ENCODE measurements around the gene IL1RL2.

Gene IL1RL2

DNA sequence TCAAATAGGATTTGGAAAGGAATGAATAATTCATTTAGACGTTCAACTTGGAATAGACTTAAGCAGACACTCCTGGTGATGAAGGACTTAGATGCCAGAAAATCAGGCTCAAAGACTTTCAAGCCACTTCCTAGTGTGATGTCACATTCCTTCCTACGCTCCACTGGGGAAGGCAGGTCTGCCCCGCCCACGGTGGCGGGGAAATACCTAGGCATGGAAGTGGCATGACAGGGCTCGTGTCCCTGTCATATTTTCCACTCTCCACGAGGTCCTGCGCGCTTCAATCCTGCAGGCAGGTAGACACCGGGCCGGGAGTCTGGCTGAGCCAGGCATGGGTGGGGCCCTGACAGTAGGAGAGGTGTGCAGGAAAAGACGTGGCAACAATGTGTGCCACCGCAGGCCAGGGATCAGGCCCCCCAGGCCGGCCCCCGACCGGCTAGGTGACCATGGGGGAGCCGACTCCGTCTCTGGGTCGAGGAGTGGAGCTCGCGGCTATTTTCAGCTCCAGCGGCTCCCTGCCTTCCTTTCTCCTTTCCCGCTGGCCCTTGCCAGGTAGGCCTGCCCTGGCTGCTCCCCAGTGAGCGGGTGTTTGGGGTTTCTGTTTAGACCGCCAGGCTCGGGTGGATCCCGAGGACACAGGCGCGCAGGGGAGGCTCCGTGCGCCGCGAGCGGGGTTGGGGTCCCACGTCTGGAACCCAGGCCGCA, at the start of gene IL1RL2:
IL1RL2 (plus strand) TSS at position 233 of the 705 bp plus-strand sequence. CDS start 845 bp downstream, outside the sequence.
- H3K4me3 Mint-ChIP-seq = peak within 1 kb of the TSS; percentile 66
- no peak for ATAC-seq (ENCODE audit: low read depth)
- peaks cover 14% of the 10 kb centered on the region for H3K27me3 Mint-ChIP-seq

DNA sequence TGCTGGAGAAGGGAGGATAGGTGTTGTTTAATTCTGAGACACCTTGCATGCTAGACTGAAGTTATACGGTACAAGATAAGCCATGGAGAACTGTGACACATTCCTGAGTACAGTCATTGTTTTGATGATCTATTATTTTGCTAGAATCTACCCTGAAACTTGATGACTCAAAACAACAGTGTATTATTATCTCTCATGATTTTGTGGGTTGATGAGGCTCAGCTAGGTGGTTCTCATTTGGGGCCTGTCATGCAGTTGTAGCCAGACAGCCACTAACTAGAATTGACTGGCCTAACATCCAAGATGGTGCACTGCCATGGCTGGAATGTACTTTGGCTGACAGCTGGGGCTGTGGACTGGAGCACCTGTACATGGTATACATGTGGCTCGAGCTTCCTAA, 49.7 kb upstream of the IL1RL2 start:
- Mint-ChIP-seq H3K9me3 (no peaks in the 10 kb centered on the region), H3K4me3 (no peak overlapping the region), H3K4me1 (peaks cover 2% of the 10 kb centered on the region), H3K36me3 (no peaks in the 10 kb centered on the region), H3K27me3 (peaks cover 7% of the 10 kb centered on the region), H3K27ac (no peak overlapping the region)
- ATAC-seq (ENCODE audit: low read depth) = no peak
- DNase-seq (ENCODE audit: low spot score in 2 of 2) = no peak

More for the DNA sequence above, at the start of gene IL1RL2:
- Mint-ChIP-seq H3K27ac (no peak within 1 kb of the TSS), H3K4me1 (no peaks in the 10 kb centered on the region), H3K9me3 (no peaks in the 10 kb centered on the region), H3K36me3 (no peaks in the 10 kb centered on the region)
- DNase-seq (ENCODE audit: low spot score in 2 of 2) = no peak

DNA sequence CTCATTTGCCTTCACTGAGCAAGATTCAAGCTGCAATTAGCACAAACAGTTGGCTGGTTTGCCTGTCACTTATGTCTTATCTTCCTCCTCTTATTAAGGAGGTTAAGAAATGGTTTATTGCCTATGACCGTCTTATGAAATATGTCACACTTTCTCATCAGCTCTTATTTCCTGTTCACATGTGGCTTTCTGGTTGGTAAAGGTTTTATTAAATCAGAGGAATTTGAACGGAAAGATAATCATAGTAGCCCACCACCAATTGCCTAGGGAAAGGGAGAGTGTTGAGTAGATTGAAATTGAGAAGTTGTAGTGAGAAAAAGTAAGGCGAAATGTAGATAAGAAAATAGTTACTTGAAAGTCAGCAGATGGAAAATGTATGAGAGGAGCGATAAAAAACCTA, 48.5 kb upstream of the IL1RL2 start:
- Mint-ChIP-seq H3K27me3 (peaks cover 13% of the 10 kb centered on the region), H3K4me3 (no peak overlapping the region), H3K36me3 (no peaks in the 10 kb centered on the region), H3K27ac (no peak overlapping the region), H3K4me1 (peaks cover 5% of the 10 kb centered on the region), H3K9me3 (no peaks in the 10 kb centered on the region)
- no peak for DNase-seq (ENCODE audit: low spot score in 2 of 2)
- no peak for ATAC-seq (ENCODE audit: low read depth)

DNA sequence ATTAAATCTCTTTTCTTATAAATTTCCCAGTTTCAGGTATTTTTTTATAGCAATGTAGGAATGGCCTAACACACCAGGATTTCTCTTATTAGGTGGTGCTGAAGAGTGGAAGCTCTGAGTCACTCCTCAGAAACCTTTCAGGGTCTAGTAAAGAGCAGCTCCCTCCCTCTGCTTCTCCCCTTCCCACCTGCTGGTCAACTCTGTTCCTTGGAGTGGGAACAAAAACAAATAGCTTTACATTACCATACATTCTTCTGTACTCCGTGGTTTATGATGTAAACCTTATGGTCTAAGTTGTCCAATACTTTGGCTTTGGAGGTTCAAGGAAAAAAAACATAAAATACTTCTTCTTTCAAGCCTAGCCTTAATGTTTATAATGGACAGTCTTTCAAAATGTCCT, 47.0 kb upstream of the IL1RL2 start:
- H3K4me1 Mint-ChIP-seq = peaks cover 5% of the 10 kb centered on the region
- no peak for ATAC-seq (ENCODE audit: low read depth)
- no peaks in the 10 kb centered on the region for H3K9me3 Mint-ChIP-seq
- H3K27ac Mint-ChIP-seq = no peak overlapping the region
- H3K27me3 Mint-ChIP-seq = peaks cover 13% of the 10 kb centered on the region
- H3K36me3 Mint-ChIP-seq = peaks cover 1% of the 10 kb centered on the region
- no peak for DNase-seq (ENCODE audit: low spot score in 2 of 2)
- H3K4me3 Mint-ChIP-seq = no peak overlapping the region

DNA sequence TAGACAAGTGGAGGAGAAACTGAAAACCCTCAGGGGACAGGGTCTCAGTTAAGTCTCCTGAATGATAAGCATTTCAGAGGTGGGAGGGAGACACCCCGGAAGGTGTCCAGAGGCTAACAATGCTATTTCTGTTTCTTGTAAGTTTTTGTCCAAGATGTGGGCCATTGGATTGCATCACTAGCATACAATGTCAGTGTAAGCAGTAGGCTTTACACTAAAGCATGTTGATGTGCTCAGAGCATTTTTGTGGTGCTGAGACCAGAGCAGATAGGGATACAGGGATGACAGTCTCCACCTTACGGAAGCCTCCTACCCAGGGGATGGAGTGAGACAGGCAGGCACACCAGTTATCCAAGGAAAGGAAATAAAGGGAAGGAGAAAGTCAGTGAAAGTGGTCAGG, 46.4 kb upstream of the IL1RL2 start:
- DNase-seq (ENCODE audit: low spot score in 2 of 2) = no peak
- Mint-ChIP-seq H3K9me3 (peaks cover 2% of the 10 kb centered on the region), H3K27me3 (peaks cover 13% of the 10 kb centered on the region), H3K4me3 (no peak overlapping the region), H3K4me1 (peaks cover 5% of the 10 kb centered on the region), H3K36me3 (peaks cover 3% of the 10 kb centered on the region), H3K27ac (no peak overlapping the region)
- no peak for ATAC-seq (ENCODE audit: low read depth)

DNA sequence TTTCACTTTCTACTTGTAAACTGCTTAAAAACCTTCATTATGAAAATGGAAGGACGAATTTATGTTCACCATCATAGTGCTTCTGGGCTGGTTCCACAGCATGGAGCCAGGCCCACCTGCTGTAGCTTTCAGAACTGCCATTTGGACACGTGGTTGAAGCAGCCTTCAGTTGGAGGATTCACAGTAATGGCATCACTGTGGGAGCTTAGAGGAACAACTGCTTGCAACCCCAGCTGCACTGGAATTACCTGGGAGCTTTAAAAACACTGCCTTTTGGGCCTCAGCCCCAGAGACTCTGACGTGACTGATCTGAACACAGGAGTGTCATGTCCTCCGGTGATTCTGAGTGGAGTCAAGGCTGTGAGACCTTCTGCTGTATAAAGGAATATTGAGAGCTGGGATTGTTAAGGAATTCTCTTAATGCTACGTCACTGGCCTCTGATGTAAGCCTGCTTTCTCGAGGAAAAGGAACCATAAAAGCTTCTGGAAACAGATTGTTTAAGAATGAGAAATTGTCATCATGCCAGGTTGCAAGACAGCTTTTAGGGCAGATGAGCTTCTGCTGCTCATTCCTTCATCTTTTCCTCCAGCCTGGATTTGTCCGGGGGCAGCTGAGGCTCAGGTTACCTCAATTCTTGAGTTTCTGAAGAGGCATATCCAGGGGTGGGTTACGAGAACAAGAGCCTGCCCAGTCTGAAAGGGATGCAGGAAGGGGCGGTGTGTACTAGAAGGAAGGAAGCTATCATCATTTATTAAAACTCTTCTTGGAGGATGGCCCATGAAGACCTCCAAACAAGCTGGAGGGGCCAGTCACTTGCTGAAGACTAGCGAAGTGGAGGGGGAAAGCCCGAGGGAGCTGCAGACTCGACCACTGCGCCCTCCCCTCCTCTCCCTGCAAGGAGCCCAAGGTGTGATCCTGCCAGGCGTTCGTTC, 45.5 kb upstream of the IL1RL2 start:
- peaks cover 13% of the 10 kb centered on the region for H3K27me3 Mint-ChIP-seq
- no peak overlapping the region for H3K4me3 Mint-ChIP-seq
- ATAC-seq (ENCODE audit: low read depth) (no peak), DNase-seq (ENCODE audit: low spot score in 2 of 2) (no peak)
- H3K36me3 Mint-ChIP-seq = peaks cover 4% of the 10 kb centered on the region
- H3K27ac Mint-ChIP-seq = no peak overlapping the region
- H3K9me3 Mint-ChIP-seq = peaks cover 6% of the 10 kb centered on the region
- H3K4me1 Mint-ChIP-seq = peaks cover 5% of the 10 kb centered on the region

DNA sequence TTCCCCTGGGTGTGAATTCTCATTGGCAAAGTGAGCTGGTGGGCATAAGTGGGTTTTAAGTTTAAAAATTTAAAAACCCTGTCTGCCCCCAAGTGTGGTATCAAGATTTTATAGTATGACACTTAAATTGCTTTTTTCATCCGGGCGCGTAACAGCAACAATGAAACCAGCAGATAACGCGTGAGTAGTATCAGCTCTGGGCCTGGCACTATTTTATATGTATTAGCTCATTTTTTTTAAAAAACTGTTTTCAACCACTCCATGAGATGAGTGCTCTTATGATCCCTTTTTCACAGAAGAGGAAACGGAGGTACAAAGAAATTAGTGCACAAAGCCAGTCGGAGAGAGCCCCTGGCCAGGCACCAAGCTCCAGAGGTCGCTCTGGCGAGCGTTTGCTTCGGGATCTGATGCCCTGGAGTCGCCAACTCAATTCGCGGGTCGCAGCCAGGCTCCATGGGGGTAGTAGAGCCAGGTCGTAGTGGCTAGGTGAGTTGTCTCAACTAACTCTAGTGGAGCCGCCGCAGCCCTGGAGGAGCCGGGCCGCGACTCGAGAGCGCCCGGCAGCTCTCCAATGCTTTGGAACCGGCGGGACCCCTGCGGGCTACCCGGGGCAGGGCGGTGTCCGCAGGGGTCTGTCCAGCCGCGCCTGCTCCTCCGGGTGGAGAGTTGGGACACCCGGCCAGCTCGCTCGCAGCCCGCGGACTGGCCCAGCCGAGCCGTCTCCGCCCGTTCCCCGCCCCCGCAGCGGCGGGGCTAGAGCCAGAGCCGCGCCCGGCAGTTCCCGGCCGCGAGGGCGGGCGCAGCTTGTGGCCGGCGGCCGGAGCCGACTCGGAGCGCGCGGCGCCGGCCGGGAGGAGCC, 44.6 kb upstream of the IL1RL2 start, which contains the start of gene IL1R1:
IL1R1 (plus strand) TSS at position 777 of the 859 bp plus-strand sequence. CDS start 14,979 bp downstream, outside the sequence.
- Mint-ChIP-seq H3K4me3 (no peak within 1 kb of the TSS), H3K4me1 (peaks cover 5% of the 10 kb centered on the region), H3K9me3 (peaks cover 10% of the 10 kb centered on the region), H3K27me3 (peaks cover 13% of the 10 kb centered on the region), H3K27ac (no peak within 1 kb of the TSS), H3K36me3 (peaks cover 4% of the 10 kb centered on the region)
- DNase-seq (ENCODE audit: low spot score in 2 of 2) = no peak
- ATAC-seq (ENCODE audit: low read depth) = no peak

DNA sequence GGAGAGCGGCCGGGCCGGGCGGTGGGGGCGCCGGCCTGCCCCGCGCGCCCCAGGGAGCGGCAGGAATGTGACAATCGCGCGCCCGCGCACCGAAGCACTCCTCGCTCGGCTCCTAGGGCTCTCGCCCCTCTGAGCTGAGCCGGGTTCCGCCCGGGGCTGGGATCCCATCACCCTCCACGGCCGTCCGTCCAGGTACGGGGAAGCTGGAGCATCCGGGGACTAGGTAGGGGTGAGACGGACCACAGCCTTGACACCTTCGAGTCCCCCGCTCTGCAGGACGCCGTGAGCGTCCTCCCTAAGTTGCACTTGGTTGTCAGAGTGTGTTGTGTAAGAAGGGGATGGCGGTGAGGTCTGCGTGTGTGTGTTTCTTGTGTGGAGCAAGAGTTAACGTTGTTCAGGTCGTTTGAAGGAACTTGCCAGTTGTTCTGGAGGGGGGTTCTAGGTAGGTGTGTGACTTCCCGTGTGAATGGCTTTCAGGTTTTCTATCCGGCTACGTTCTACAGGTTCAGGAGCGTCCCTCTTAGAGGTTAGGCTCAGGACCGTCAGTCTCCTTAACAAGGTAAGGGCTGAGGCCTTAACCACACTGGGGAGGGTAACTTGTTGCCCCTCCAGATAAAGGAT, 43.9 kb upstream of the IL1RL2 start:
- Mint-ChIP-seq H3K4me1 (peaks cover 5% of the 10 kb centered on the region), H3K36me3 (peaks cover 6% of the 10 kb centered on the region), H3K27ac (no peak overlapping the region), H3K9me3 (peaks cover 17% of the 10 kb centered on the region), H3K27me3 (peaks cover 13% of the 10 kb centered on the region), H3K4me3 (no peak overlapping the region)
- DNase-seq (ENCODE audit: low spot score in 2 of 2) (no peak), ATAC-seq (ENCODE audit: low read depth) (no peak)

DNA sequence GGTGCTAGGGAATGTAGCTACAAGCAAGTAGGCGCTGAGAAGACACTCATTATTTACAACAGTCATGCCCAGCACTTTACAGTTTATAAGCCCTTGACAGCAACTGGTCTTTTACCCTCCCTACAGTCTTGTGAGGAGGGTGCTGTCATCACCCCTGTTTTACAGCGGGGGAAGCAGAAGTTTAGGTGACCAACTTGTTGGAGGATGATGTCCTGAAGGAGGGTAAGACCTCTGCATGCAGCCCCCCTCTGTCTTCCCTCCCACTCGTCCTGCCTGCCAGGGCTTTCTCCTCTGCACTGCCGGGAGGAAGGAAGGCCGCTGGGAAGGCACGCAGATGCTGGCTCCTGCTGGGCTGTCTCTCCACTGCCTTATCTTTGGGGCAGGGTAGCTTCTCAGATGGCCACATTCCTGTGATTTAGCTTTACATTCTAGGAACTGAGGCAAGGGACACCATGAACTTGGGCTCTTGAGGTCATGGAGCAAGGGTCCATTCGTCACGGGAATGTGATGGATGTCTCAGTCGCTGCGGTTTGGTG, 43.3 kb upstream of the IL1RL2 start:
- Mint-ChIP-seq H3K9me3 (peaks cover 17% of the 10 kb centered on the region), H3K4me3 (no peak overlapping the region), H3K4me1 (peaks cover 3% of the 10 kb centered on the region), H3K36me3 (peaks cover 6% of the 10 kb centered on the region), H3K27me3 (peaks cover 11% of the 10 kb centered on the region), H3K27ac (no peak overlapping the region)
- DNase-seq (ENCODE audit: low spot score in 2 of 2) = no peak
- no peak for ATAC-seq (ENCODE audit: low read depth)

DNA sequence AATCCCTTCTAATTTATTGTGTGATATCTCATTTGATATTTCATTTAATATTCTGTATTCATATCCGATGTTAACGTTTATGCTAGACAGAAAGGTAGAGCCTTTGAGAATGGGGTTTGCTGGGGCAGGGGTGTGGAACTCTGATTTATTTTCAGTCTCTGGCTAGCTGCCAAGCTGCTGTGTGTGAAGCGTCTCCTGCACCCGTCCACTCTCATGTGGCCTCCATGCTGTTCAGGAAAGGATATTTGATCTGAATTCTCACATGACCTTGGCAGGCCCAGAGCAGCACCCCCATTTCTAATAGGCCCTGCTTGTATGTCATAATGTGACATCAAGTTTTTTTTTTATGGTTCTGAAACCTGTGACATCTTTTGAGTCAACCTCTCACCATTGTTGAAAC, 42.7 kb upstream of the IL1RL2 start:
- ATAC-seq (ENCODE audit: low read depth) (no peak), DNase-seq (ENCODE audit: low spot score in 2 of 2) (no peak)
- H3K4me1 Mint-ChIP-seq = peaks cover 3% of the 10 kb centered on the region
- H3K36me3 Mint-ChIP-seq = peaks cover 6% of the 10 kb centered on the region
- no peak overlapping the region for H3K27ac Mint-ChIP-seq
- H3K27me3 Mint-ChIP-seq = peaks cover 11% of the 10 kb centered on the region
- peaks cover 21% of the 10 kb centered on the region for H3K9me3 Mint-ChIP-seq
- H3K4me3 Mint-ChIP-seq = no peak overlapping the region

DNA sequence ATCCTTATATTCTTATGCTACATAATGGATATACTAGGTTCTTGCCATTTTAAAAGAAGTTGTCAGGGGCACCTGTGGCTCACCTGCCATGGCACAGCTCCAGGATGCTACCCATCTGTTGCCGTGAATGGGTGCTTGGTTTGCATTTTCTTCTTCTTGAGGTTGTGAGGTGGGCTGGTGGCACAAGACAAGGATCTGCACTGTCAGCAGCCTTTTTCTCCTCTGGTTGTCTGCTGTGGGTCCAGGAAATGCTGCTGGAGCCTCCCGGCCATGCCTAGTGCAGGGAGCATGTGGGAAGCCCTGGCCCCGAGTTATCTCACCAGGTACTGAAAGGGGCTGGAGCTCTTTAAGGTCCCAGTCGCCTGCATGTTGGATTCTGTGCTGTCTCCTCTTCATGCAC, 41.7 kb upstream of the IL1RL2 start:
- no peak overlapping the region for H3K4me3 Mint-ChIP-seq
- DNase-seq (ENCODE audit: low spot score in 2 of 2) (no peak), ATAC-seq (ENCODE audit: low read depth) (no peak)
- H3K9me3 Mint-ChIP-seq = peaks cover 22% of the 10 kb centered on the region
- no peak overlapping the region for H3K27ac Mint-ChIP-seq
- H3K36me3 Mint-ChIP-seq = peaks cover 6% of the 10 kb centered on the region
- peaks cover 3% of the 10 kb centered on the region for H3K4me1 Mint-ChIP-seq
- peaks cover 11% of the 10 kb centered on the region for H3K27me3 Mint-ChIP-seq

DNA sequence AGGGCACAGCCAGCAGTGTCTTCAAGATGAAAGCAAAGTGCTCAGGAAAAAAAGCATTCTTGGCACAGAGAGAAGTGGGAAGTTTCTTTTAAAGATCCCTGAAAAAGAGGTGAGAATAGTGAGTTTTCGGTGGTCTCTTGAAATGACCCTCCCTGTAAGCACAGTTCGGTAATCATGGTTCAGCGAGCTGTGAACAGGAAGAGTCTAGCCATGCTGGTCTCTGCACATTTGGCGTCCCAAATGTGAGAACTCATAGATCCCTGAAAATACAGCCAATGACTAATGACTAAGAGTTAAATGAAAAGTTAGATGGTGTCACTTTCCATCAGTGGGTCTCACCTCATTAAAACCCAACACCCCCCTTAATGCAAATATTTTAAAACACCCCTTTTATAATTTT, 40.9 kb upstream of the IL1RL2 start:
- Mint-ChIP-seq H3K27me3 (peaks cover 7% of the 10 kb centered on the region), H3K36me3 (peaks cover 6% of the 10 kb centered on the region), H3K4me1 (peaks cover 3% of the 10 kb centered on the region), H3K9me3 (peaks cover 22% of the 10 kb centered on the region), H3K4me3 (no peak overlapping the region), H3K27ac (no peak overlapping the region)
- DNase-seq (ENCODE audit: low spot score in 2 of 2) (no peak), ATAC-seq (ENCODE audit: low read depth) (no peak)

DNA sequence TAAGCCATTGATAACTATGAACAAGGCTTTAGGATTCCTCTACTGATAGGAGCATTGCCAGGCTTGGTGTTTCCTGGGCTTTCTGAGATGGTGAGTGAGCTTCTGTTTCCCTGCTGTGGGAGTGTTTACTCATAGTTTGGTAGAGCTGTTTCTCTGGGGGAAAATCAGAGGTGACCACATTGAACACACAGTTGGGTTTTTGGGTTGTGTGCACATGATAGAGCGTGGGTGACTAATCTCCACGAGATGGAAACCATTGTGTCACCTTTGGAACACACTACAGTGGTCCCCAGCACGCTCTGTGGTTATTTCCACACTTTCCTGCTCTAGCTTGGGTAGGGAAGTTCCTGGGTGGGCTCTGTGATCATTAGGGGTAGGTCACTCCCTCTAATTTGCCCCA, 38.9 kb upstream of the IL1RL2 start:
- ATAC-seq (ENCODE audit: low read depth) = no peak
- Mint-ChIP-seq H3K9me3 (peaks cover 22% of the 10 kb centered on the region), H3K27ac (no peak overlapping the region), H3K36me3 (peaks cover 6% of the 10 kb centered on the region), H3K27me3 (peaks cover 3% of the 10 kb centered on the region), H3K4me3 (no peak overlapping the region), H3K4me1 (peaks cover 1% of the 10 kb centered on the region)
- DNase-seq (ENCODE audit: low spot score in 2 of 2) = no peak

Data from memory B cell (primary cell).